H1 (cell line): ENCODE data around the gene KRT5.
"Not testable (repeated sequence)": the region's sequence is repeated elsewhere in the genome, so short reads cannot be mapped to it uniquely, and the experiment has no call there.

ENCODE experiments used
- BCL11A ChIP-seq, 2 experiments: IDR thresholded peaks; one replicate each; pipeline ENCODE4 v1.6.1; 2011; ENCODE audit warnings: low read depth in 2 of 2, low read length in 2 of 2, mild to moderate bottlenecking in 2 of 2
- BRCA1 ChIP-seq: IDR thresholded peaks from 2 replicates; pipeline ENCODE4 v1.6.1; 2012; ENCODE audit warnings: low read depth, low read length, improper control_type of control experiment
- CHD2 ChIP-seq: IDR thresholded peaks from 2 replicates; pipeline ENCODE4 v1.6.1; 2012; ENCODE audit warnings: low read length, improper control_type of control experiment
- CTCF ChIP-seq, 3 experiments: IDR thresholded peaks; 1 replicate in 2 of 3; 2 replicates in 1 of 3; pipeline versions ENCODE4 v1.5.1 to v1.6.1; 2011; ENCODE audit warnings: low read length in 3 of 3, mild to moderate bottlenecking in 3 of 3, inconsistent platforms in 2 of 3, low read depth in 1 of 3, moderate library complexity in 1 of 3; ENCODE audit not compliant: insufficient read depth in 1 of 3; ENCODE audit errors: control extremely low read depth in 1 of 3
- EP300 ChIP-seq, 2 experiments: IDR thresholded peaks; 1 replicate in 1 of 2; 2 replicates in 1 of 2; pipeline ENCODE4 v1.6.1; 2011 to 2012; ENCODE audit warnings: low read depth in 2 of 2, low read length in 2 of 2, mild to moderate bottlenecking in 2 of 2, borderline replicate concordance in 1 of 2, inconsistent platforms in 1 of 2, moderate library complexity in 1 of 2
- MAFK ChIP-seq: IDR thresholded peaks from 2 replicates; pipeline ENCODE4 v1.6.1; 2012; ENCODE audit warnings: low read depth, mild to moderate bottlenecking, improper control_type of control experiment, low read length
- SUZ12 ChIP-seq: fragments of 200-600 bp; sonication (generic); IDR thresholded peaks from 2 replicates; pipeline ENCODE4 v1.6.1; 2012; ENCODE audit warnings: mild to moderate bottlenecking, inconsistent platforms, low read length, moderate library complexity, mixed read lengths

DNA sequence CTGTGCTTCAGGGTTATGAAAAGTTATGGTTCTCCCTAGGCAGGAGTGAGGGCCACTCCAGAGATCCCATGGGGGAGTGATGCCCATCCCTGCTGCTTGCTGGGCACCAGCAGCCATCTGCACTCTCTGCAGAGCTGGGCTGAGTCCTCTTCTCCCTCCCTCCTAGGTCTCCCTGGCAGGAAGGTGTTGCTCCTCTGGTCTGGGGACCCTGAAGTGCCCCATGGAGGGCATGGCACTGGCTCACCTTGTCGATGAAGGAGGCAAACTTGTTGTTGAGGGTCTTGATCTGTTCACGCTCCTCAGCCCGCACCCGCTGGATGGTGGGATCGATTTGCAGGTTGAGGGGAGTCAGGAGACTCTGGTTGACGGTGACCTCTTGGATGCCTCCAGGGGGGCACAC, 27.8 kb downstream of the KRT5 start:
- not testable (repeated sequence) for TF ChIP-seq BRCA1; CTCF (IDR thresholded peaks at IDR 0.05; ENCODE audit: control extremely low read depth in 1 of 3, insufficient read depth in 1 of 3, low read depth in 1 of 3, low read length in 3 of 3); EP300 (IDR thresholded peaks at IDR 0.05; ENCODE audit: borderline replicate concordance in 1 of 2, low read depth in 2 of 2, low read length in 2 of 2); BCL11A (IDR thresholded peaks at IDR 0.05; ENCODE audit: low read depth in 2 of 2, low read length in 2 of 2); MAFK; CHD2; SUZ12
